Retina (tissue), 1 donor: ENCODE results near the gene FANK1.
A peak's percentile ranks its signal among the peaks of the same experiment; 100 is the strongest.
"Not testable (repeated sequence)": the region's sequence is repeated elsewhere in the genome, so short reads cannot be mapped to it uniquely, and the experiment has no call there.

Experiments
- DNase-seq: peaks from one replicate; pipeline ENCODE4 v3.0.0-alpha.2; 2016

Gene FANK1

DNA sequence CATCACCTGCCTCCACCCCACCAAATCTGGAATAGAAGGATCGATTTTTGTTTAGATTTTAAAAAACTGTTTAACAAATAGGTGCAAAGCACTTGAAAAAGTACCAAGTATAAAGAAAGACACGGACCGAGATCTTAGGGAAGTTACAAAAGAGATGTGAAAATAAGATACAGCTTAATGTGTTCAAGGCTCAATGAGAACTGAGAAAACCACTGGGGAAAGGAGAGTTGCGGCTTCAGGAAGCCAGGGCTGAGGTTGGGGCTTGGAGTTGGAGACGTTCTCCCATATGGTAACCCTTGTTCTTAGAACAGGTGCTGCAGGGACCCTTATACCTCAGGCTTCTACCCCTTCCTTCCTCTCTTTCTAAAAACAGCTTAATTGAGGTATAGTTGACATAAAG lies 140.2 kb downstream of the FANK1 start:
- DNase-seq: no peak

DNA sequence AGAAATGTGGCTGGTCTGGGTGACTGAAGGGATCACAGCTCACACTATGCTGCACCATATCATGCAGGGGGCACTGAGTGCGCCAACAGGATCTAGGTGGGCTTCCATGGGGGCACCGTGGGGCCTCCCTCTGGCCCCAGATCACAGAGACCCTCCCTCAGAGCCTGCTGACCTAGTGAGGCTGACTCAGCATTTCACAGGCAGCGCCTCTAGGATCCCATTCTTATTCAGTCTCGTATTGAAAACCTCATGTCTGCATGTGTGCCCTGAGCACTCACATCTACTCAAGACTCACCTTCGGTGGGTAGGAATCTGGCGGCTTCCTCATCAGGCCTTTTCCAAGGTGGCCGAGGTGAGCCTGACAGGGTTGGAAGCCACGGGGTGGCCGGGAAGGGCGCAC lies 141.6 kb downstream of the FANK1 start:
- DNase-seq: no peak

DNA sequence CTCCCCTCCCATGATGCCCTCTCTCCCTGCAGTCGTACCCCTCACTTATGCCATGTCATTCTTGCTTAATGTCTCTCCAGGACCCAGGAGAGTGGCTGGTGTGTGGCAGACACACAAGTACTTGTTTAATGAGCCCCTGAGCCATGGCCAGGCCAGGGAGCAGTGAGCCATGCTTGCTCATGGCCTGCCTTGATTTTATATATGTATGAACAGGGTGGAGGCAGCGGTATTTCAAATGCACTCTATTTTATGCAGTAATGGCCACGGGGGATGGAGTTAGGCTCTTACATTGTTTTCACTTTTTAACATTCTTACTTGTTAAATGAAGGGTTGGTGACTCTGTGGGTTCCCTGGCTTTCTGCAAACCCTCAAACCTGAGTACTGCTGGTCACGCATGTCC lies 144.8 kb downstream of the FANK1 start:
- DNase-seq: no peak

DNA sequence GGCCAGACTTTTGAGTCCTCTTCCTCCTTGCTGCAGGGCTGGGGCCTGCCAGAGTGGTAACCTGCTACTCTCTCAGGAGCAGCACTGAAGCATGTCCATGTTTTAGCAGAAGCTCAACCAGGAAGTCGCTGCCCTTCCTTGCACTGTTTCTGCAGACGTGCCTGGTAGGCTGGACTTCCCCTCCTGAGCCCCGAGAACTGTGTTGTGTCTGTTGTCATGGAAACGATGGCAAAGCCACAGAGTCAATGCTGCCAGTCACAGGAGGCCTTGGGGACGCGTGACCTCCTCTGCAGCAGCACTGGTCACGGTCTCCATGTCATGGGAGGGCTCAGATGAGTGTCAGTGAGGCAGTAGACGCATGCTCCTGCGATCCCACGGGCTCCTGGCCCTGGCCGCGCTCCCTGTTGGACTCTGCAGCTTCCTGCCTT lies 145.5 kb downstream of the FANK1 start:
- DNase-seq: peak; percentile 75

GRCh38 chr10:126042354-126042753 lies 146.0 kb downstream of the FANK1 start:
- no peak for DNase-seq

GRCh38 chr10:126042906-126043305 lies 146.5 kb downstream of the FANK1 start:
- no peak for DNase-seq

- no peak for DNase-seq
Measured at GRCh38 chr10:126043389-126043788, 147.0 kb downstream of the FANK1 start.

DNA sequence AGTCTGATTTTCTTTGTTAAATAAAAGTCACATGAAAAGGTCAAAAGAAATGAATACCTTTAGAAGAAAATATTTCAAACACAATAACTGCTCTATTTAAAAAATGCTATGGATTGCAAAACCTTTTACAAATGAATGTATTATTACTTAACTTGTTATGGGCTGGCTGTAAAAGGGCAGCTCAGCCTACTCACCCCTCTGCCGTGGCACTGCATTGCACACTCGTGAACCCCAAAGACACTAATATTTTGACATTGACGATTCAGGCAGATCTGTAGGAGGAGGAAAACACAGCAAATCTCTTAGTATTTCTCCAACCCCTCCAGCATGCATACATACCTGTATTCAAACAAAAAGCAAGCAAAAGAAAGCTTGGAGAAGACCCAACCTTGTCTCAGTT lies 149.5 kb downstream of the FANK1 start:
- DNase-seq: no peak

DNA sequence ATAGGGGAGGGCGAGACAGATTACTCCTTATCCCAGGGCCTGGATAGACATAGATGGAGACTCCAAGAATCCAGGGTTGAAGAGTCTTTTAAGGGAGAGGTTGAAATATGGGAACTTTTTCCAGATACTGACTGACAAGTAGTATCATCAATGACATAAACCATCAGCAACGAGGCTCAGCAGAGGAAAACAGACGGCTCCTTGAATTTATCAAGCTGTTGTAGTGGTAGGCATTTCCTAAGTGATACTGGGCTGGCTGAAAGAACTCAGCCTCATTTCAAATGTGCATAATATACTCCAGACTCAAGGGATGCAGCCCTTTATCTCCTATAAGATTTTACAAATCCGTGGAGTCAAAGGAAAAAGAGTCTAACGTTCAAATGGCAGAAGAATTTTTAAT lies 150.5 kb downstream of the FANK1 start:
- DNase-seq: no peak

GRCh38 chr10:126047749-126048148 lies 151.4 kb downstream of the FANK1 start:
- DNase-seq: not testable (repeated sequence)

GRCh38 chr10:126049759-126050700 lies 153.7 kb downstream of the FANK1 start:
- DNase-seq: no peak

GRCh38 chr10:126052171-126052570 lies 155.8 kb downstream of the FANK1 start:
- DNase-seq: no peak

DNA sequence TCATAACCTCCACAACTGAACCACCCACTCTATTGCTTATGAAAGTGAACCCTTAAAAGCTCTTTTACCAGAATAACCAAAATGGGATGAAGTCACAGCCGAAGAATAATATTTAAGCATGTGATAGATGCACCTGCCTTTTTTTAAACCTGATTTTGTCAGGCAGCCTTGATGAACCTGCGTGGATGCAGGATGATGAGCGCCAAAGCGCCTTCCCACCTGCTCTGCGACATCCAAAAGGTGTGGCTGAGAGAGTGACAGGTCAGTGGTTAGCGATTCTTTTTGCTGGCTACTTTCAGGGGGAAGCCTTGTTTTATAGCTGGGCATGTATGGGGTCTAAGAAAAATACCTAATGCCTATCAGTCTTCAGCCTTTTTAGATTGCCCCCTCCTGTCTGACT lies 157.8 kb downstream of the FANK1 start:
- DNase-seq: no peak

DNA sequence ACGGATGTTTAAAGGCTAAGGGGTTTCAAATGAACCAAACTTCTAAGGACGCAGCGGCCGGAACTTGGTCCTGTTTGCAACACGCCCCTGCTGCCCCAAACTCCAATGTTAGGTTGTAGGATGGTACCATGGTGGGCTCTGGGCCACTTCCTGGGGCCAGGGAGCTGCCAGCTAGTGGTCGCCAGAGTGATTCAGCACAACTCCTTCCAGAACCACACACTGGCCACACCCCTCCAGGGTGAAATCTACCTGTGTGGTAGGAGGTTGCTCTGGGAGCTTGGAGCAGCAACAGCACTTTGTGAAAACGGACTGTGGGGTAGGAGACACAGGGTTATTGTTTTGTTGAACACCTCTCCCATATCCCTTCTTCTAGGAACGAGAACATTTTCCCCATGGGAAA lies 161.1 kb downstream of the FANK1 start:
- no peak for DNase-seq

- DNase-seq: no peak
Measured at GRCh38 chr10:126058104-126058503, 161.7 kb downstream of the FANK1 start.

- DNase-seq: peak; percentile 57
Measured at GRCh38 chr10:126058507-126058906, 162.1 kb downstream of the FANK1 start.
